ENCODE measurements around the gene SCYGR3.
"Not testable (repeated sequence)": the region's sequence is repeated elsewhere in the genome, so short reads cannot be mapped to it uniquely, and the experiment has no call there.

SCYGR3 gene

DNA sequence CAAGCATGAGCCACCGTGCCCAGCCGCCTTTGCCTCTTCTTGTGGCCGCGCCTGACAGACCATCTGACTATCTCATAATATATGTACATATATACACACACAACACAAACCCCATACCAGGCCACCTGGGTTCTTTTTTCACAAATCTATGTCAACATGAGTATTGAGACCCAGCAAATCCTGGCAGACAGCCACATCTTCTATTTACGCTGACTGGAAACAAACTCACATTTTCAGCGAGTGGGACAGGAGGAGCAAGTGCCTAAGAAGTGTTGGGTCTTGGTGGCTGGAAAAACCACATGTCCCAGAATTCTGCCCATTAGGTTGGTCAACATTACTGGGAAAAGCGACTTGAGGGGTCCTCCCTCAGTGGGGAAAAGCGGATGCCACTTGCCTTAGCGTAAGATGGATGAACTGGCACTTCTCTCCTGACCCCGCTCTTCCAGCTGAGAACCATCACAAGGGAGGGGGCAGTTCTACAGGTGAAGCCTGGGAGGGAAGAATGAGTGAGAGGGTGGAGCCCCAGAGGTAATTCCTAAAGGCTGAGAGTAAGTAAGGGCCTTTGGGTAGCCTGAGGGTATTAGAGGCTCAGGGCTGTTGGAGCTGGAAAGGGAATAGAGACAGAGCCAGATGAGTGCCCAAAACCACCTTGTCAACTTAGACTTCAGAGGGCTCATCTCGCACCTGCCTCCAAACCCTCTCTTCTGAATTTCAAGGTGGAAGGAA, 1.9 kb downstream of the SCYGR3 start:
- DNase-seq = no peak

DNA sequence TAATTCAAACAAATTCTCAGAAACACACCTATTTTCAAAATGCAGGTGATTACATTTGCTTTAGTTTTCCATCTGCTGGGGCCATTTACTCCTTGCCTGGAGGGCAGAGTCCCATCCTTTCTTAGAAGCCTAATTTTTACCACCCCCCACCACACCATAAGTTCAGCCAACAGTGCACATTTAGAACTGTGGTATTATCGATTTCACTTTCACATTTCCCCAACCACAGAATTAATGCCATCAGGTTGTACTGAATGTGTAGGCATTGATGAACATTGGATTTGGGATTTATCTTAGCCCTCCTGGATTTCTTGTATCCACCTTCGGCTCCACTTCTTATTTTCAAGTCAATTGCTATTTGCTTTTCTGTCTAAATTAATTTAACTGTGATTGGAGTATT, 4.5 kb downstream of the SCYGR3 start:
- no peak for DNase-seq

DNA sequence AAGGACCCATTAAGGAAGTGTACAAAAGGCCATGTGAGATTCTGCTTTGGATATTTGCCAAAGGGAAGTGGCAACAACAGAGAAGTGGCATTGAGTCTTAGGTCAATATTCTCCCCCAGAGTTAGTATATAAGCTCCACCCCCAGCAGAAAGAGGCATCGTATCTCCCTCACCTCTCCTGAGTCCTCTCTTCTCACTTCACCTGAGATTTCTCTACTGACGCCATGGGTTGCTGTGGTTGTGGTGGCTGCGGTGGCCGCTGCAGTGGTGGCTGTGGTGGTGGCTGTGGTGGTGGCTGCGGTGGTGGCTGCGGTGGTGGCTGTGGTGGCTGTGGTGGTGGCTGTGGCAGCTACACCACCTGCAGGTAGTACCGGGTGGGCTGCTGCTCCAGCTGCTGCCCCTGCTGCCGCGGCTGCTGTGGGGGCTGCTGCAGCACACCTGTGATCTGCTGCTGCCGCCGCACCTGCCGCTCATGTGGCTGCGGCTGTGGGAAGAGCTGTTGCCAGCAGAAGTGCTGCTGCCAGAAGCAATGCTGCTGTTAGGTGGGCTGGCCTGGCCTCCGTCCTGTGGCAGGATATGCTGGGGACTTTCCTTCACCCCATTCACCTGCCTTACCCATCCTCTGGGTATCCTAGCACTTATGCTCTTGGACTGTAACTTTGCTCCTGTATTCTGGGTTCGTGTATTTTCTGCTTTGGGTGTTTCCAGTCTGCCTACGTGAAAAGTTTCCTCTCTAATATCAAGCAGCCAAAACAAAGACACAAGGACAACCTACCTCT, 5.9 kb downstream of the SCYGR3 start:
- DNase-seq = no peak

GRCh38 chr2:227607941-227608340, 6.7 kb downstream of the SCYGR3 start:
- DNase-seq = no peak

GRCh38 chr2:227606476-227606875, 8.2 kb downstream of the SCYGR3 start:
- no peak for DNase-seq

DNA sequence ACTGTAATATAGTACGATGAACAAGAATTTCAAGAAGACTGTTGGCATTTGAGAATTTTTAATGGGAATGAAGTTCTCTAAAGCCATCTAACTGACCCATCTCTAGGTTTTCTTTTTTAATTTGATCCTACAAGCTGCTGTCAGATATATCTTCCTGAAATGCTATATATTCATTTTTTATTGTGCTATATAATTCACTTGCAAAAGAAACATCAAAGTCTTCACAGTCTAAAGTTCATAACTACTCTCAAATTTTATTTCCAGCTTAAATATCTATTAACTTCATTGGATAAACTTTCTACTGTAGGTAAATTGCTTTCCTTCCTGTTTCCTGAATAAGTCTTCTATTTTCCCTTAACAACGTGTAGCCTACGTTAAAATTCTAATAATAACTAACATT, 12.3 kb downstream of the SCYGR3 start:
- DNase-seq = no peak

DNA sequence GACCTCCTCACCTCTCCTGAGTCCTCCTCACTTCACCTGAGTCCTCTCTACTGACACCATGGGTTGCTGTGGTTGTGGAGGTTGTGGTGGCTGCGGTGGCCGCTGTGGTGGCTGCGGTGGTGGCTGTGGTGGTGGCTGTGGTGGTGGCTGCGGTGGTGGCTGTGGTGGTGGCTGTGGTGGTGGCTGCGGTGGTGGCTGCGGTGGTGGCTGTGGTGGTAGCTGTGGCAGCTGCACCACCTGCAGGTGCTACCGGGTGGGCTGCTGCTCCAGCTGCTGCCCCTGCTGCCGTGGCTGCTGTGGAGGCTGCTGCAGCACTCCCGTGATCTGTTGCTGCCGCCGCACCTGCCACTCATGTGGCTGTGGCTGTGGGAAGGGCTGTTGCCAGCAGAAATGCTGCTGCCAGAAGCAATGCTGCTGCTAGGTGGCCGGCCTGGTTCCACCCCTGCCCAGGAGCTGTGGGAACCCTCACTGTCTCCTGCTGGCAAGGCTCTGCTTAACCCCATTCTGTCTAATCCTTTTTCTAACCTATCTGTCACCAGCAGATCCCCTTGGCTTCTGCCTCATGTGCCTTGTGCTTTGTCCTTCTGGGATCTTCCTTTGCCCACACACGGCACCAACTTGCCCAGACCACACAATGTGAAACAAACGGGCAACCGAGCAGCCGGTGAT, 15.7 kb downstream of the SCYGR3 start, which contains the start of gene SCYGR2:
Gene SCYGR2, plus strand, starts transcription at position 59 of the 669 bp plus-strand sequence. Its CDS starts 0 bp downstream, at position 59.
- DNase-seq = not testable (repeated sequence)

GRCh38 chr2:227597998-227598397, 16.6 kb downstream of the SCYGR3 start:
- DNase-seq = no peak

DNA sequence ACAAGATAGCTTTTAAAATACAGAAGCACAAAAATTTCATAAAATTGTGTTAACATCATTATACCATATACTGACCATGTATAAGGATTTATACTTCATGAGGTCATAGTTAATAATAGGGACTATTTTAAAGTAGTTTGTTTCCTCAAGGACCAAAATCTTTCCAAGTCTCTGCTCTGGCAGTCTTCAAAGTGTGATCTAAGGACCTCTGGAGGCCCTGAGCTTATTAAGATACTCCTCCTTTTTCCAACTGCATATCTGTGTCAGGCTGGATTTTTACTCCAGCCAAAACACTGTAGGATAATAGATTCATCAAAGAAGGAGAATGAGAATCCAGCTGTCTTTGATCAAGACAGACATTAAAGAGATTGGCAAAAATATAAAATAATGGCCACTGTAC, 17.6 kb downstream of the SCYGR3 start:
- DNase-seq = no peak

GRCh38 chr2:227595797-227596196, 18.8 kb downstream of the SCYGR3 start:
- DNase-seq = no peak

- no peak for DNase-seq
These were observed 21.8 kb downstream of the SCYGR3 start for GRCh38 chr2:227592694-227593387.

- DNase-seq = no peak
These were observed 32.3 kb downstream of the SCYGR3 start for GRCh38 chr2:227582369-227582768.

- DNase-seq = no peak
These were observed 34.8 kb downstream of the SCYGR3 start for GRCh38 chr2:227579791-227580190.

DNA sequence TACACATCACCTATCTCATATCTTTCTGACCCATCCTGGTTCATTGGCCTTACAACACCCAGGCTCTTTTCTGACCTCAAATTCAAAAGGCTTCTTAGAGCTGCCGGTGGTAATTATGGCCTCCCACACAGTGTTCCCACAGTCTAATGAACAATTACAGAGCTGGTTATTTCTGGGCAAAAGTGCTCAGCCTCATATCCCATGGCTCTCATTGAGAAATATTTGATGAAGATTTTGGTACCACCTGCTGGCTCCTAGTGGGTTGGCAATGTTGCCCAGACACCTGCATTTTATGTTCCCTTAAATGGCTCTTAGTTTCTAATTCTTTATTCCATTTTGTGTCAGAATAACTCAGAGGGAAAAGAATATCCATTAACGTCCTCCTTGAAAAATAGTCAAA, 36.0 kb downstream of the SCYGR3 start:
- DNase-seq = no peak

DNA sequence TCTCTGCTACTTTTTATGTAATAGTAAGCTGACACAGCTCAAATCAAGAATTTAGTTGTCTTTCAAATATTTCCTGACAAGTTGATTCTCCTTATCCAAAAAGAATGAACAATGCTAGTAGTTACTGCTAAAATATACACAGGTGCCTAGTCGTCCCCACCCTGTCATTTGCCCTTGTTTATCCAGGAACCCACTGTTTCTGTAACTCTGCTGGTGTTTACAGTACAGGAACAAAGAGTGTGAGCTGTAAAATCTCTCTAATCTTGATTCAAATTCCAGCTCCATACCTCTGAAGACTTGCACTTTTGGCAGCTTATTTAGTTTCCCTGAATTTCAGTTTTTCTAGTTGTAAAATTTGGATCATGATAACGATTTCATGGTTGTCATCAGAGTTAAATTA, 37.1 kb downstream of the SCYGR3 start:
- no peak for DNase-seq

DNA sequence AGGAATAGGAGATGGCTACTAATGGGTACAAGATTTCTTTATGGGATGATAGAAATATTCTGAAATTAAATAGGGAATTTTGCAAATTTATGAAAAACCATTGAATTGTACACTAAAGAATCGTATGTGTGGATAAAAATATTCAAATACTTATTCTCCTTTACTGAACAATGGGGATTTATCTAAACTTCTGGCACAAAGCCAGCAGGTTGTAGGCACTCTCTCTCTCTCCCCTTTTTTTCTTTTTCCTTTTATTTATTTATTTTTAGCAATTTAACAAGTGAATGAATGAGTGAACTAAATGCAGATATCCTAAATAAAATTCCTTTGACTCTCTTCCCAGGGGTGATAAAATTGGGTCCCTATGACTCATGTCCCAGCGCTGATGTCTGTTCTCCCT, 37.8 kb downstream of the SCYGR3 start:
- DNase-seq = no peak

- no peak for DNase-seq
These were observed 38.5 kb downstream of the SCYGR3 start for GRCh38 chr2:227576110-227576509.

DNA sequence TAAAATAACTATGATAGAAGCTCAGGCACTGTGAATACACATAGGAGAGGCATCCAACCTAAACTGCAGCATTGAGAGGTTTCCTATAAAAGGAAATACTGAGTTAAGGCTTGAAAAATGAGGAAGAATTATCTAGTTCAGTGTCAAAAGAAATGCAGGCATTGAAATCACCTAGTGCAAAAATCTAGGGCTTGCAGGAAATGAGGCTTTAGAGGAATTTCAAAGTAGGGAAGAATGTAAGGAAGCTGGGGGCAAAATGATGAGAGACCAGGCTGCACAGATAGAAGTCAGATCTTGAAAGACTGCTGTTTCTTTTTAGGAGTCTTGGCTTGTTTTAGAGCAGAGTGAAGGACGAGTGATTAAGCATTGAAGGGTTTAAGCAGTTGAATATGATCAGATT, 44.0 kb downstream of the SCYGR3 start:
- no peak for DNase-seq

GRCh38 chr2:227568852-227569169, 45.8 kb downstream of the SCYGR3 start:
- no peak for DNase-seq

DNA sequence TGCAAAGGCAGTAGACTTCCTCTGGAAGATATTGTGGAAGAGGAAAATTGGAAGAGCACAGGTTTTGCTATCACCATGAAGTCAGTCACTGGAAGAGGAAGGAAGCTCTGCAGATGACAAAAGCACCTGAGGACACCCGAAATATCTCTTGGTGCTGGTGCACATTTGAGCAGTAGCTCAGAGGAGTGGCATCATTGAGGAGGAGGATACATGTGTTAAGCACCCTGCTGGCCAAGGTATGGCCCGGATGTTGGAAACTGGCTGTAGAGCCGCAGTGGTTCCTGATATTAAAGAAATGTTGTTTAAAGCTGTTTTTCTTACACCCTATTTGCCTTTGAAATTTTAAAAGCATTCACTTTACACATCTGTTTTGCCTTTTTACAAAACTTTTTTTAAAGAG, 48.6 kb downstream of the SCYGR3 start:
- DNase-seq = no peak

DNA sequence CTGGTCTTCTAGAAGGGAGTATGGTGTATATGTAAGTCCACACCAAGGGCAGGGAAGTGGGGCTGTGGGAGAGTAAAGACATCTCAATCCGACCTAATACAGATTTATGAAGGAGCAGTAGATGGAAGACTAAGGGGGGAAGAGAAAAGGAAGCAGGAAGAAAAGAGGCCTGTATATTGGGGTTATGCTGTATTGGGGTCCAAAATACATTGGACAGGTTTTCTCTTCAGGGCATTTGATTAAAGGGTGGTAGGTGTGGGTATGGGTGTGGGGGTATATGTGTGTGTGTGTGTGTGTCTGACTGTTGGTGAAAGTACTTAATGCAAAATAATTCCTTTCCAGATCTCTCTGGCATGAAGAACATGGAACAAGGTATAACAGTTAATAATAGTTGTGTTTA, 49.6 kb downstream of the SCYGR3 start:
- no peak for DNase-seq
